Activated T-helper 1 cell treated with anti-CD3 and anti-CD28 coated beads, Interleukin-2, amount 50 U/mL, for 16 hours (primary cell): ENCODE measurements around the gene LIPT1.
"Not testable (repeated sequence)": the region's sequence is repeated elsewhere in the genome, so short reads cannot be mapped to it uniquely, and the experiment has no call there.

Source experiments
- DNase-seq, 2 donors: peaks; one replicate each; pipeline ENCODE4 v3.0.0-alpha.2; 2020; ENCODE audit warnings: low read depth in 1 of 2, low spot score in 1 of 2

Gene LIPT1

GRCh38 chr2:99154643-99155536 is at the start of gene LIPT1, which contains the start of gene TSGA10:
Gene LIPT1 (plus strand): TSS chr2:99154967. CDS start chr2:99161958, 6,991 bp downstream.
Gene TSGA10 (minus strand): TSS chr2:99154942. CDS start chr2:99109439, 45,503 bp downstream.
- peak; percentile 78 to 88 for DNase-seq

GRCh38 chr2:99106913-99107312 is 47.9 kb upstream of the LIPT1 start:
- no peak for DNase-seq

GRCh38 chr2:99111236-99111635 is 43.5 kb upstream of the LIPT1 start:
- DNase-seq: no peak

GRCh38 chr2:99111945-99112344 is 42.8 kb upstream of the LIPT1 start:
- DNase-seq: no peak

- no peak for DNase-seq
These were observed 42.1 kb upstream of the LIPT1 start for GRCh38 chr2:99112617-99113016.

GRCh38 chr2:99127981-99128380 is 26.8 kb upstream of the LIPT1 start:
- DNase-seq: no peak

- DNase-seq: not testable (repeated sequence)
These were observed 19.7 kb upstream of the LIPT1 start for GRCh38 chr2:99135044-99135556.

- no peak for DNase-seq
These were observed 15.8 kb upstream of the LIPT1 start for GRCh38 chr2:99139003-99139402.

- DNase-seq: no peak
These were observed 14.5 kb upstream of the LIPT1 start for GRCh38 chr2:99140056-99140859.

GRCh38 chr2:99140860-99141109 is 14.0 kb upstream of the LIPT1 start:
- DNase-seq: no peak

GRCh38 chr2:99141110-99142108 is 13.4 kb upstream of the LIPT1 start, which contains the start of gene C2orf15:
Gene C2orf15 (plus strand): TSS chr2:99141707. CDS start chr2:99150559, 8,852 bp downstream.
- peak; percentile 94 to 95 for DNase-seq

- DNase-seq: no peak
These were observed 4.1 kb upstream of the LIPT1 start for GRCh38 chr2:99150706-99151105.

GRCh38 chr2:99152199-99152895 is 2.4 kb upstream of the LIPT1 start:
- DNase-seq: no peak

GRCh38 chr2:99153921-99154604 is 704 bp upstream of the LIPT1 start:
- DNase-seq: no peak

- DNase-seq: no peak
These were observed 2.1 kb downstream of the LIPT1 start for GRCh38 chr2:99156891-99157290.

GRCh38 chr2:99158599-99158998 is 3.8 kb downstream of the LIPT1 start:
- DNase-seq: no peak

- no peak for DNase-seq
These were observed 4.8 kb downstream of the LIPT1 start for GRCh38 chr2:99159594-99159993.

GRCh38 chr2:99166218-99166617 is 11.5 kb downstream of the LIPT1 start:
- DNase-seq: no peak

GRCh38 chr2:99169534-99169933 is 14.8 kb downstream of the LIPT1 start:
- DNase-seq: no peak
